Activated CD4-positive, alpha-beta T cell treated with anti-CD3 and anti-CD28 coated beads, Interleukin-2, Interleukin-6, amounts not matched to agents 100 ng/mL and 50 ng/mL, durations not matched to agents 16 hours and 8 hours (primary cell): ENCODE data around the gene PRR30.

Experiments used
- DNase-seq: peaks from one replicate; pipeline ENCODE4 v3.0.0-alpha.2; 2020

PRR30 gene

GRCh38 chr2:27152796-27153464 is 13.7 kb upstream of the PRR30 start:
- DNase-seq = no peak

- DNase-seq = no peak
Observed at GRCh38 chr2:27152102-27152795, 13.0 kb upstream of the PRR30 start.

GRCh38 chr2:27150639-27151230 is 11.5 kb upstream of the PRR30 start:
- DNase-seq = no peak

- no peak for DNase-seq
Observed at GRCh38 chr2:27149570-27150405, 10.6 kb upstream of the PRR30 start.

GRCh38 chr2:27148801-27149439 is 9.7 kb upstream of the PRR30 start, which contains the start of gene TCF23:
TSS of gene TCF23 (plus strand) at chr2:27149004. CDS start at chr2:27149134, 130 bp downstream.
- no peak for DNase-seq

GRCh38 chr2:27147935-27148334 is 8.7 kb upstream of the PRR30 start:
- no peak for DNase-seq

- no peak for DNase-seq
Observed at GRCh38 chr2:27145682-27146081, 6.5 kb upstream of the PRR30 start.

GRCh38 chr2:27143285-27143684 is 4.1 kb upstream of the PRR30 start:
- no peak for DNase-seq

- no peak for DNase-seq
Observed at GRCh38 chr2:27138111-27138510, 1.1 kb downstream of the PRR30 start.

- DNase-seq = no peak
Observed at GRCh38 chr2:27137322-27137935, 1.8 kb downstream of the PRR30 start.

- DNase-seq = no peak
Observed at GRCh38 chr2:27136751-27137150, 2.5 kb downstream of the PRR30 start.

GRCh38 chr2:27135478-27135955 is 3.7 kb downstream of the PRR30 start:
- no peak for DNase-seq

GRCh38 chr2:27134781-27135477 is 4.3 kb downstream of the PRR30 start:
- DNase-seq = no peak

GRCh38 chr2:27133905-27134780 is 5.1 kb downstream of the PRR30 start, which contains the start of gene PREB:
TSS of gene PREB (minus strand) at chr2:27134636. CDS start at chr2:27134421, 215 bp downstream.
- peak; percentile 99 for DNase-seq

- peak; percentile 38 for DNase-seq
Observed at GRCh38 chr2:27133195-27133875, 5.9 kb downstream of the PRR30 start.

- DNase-seq = no peak
Observed at GRCh38 chr2:27131429-27131828, 7.8 kb downstream of the PRR30 start.

GRCh38 chr2:27130396-27130795 is 8.8 kb downstream of the PRR30 start:
- DNase-seq = no peak

- DNase-seq = no peak
Observed at GRCh38 chr2:27128668-27129571, 10.3 kb downstream of the PRR30 start.
